Activated T-cell treated with anti-CD3 and anti-CD28 coated beads for 1 hour (primary cell): ENCODE results near the gene CFAP299.

Experiments
- DNase-seq: peaks from one replicate; pipeline ENCODE4 v3.0.0-alpha.2; 2020; ENCODE audit warnings: low read depth

CFAP299 gene

DNA sequence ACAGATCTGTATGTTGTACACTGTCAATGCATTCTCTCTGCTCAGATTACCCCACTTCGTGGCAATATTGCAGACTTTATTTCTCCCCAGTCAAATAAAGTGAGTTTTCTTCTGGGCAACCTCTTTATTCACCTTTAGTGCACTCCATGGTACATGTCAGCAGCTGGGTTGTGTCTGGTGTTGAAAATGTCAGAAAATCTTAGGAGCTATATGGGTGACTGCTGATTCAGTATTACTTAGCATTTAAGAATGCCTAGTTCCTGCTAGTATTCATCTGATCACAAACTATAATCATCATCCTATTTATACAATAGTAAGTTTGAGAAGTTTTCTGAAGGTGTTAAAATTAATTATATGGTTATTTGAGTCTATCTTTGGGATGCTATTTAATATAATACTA, 112.5 kb downstream of the CFAP299 start:
- DNase-seq: no peak

DNA sequence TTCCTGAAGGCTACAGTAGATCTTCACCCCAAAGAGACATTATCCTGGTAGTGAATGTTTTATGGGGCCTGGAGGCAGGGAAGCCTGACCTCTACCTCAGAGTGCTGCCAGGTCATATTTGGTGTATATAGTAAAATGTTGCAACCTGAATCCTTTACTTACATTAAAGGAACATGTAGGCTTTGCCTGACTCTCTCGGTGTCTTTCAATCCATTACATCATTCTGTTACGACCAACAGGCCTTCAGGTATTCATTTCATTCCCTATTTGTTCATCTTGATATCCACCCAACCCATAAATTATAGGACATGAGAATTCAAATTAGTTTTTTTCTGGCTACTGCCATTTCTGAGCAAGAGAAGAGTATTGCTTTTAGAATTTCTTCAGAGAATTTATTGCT, 116.5 kb downstream of the CFAP299 start:
- no peak for DNase-seq

GRCh38 chr4:80452768-80453167, 117.2 kb downstream of the CFAP299 start:
- DNase-seq: no peak

- no peak for DNase-seq
These were observed 118.5 kb downstream of the CFAP299 start for GRCh38 chr4:80454040-80454439.

DNA sequence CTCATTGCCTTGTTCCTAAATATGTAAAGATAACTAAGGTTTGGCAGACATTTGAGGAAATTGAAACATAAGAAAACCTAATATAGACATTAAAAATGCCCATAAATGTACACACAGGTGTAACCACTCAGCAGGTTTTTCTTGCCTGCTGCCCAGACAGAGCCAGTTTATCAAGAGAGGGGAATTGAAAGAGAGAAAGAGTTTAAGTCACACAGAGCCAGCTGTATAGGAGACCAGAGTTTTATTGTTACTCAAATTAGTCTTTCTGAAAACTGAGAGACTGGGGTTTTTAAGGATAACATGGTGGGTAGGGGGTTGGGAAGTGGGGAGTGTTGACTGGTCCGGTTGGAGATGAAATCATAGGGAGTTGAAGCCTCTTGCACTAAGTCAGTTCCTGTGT, 119.0 kb downstream of the CFAP299 start:
- DNase-seq: no peak

- no peak for DNase-seq
These were observed 124.5 kb downstream of the CFAP299 start for GRCh38 chr4:80459918-80460473.

DNA sequence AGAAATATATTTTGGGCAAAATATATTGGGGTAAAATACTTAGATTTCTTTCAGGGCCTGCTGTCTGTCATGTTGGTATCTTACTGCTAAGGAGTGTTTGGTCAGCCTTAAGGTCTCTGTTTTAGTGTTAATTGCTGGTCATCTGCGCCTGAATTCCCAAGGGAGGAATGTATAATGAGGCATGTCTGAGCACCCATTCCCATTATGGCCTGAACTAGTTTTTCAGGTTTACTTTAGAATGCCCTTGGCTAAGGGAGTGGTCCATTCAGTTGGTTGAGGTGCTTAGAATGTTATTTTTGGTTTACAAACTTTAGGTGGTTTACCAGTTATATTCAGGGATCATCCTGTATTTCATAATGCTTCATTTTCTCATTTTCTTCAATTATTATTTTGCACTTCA, 125.9 kb downstream of the CFAP299 start:
- no peak for DNase-seq

GRCh38 chr4:80462621-80463091, 127.1 kb downstream of the CFAP299 start:
- no peak for DNase-seq

DNA sequence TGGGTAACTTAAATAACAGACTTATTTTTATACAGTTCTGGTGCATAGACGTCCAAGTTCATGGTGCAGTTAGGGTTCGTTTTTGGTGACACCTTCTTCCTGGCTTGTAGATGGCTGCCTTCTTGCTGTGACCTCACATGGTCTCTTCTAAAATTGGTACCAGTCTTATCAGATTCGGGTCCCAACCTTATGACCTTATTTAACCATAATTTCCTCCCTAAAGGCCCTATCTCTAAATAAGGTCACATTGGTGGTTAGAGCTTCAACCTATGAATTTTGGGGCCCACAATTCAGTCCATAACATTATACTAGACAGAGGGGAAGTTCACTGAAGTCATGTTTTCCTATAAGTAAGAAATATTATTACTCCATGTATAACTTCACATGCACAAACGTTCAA, 128.0 kb downstream of the CFAP299 start:
- no peak for DNase-seq

DNA sequence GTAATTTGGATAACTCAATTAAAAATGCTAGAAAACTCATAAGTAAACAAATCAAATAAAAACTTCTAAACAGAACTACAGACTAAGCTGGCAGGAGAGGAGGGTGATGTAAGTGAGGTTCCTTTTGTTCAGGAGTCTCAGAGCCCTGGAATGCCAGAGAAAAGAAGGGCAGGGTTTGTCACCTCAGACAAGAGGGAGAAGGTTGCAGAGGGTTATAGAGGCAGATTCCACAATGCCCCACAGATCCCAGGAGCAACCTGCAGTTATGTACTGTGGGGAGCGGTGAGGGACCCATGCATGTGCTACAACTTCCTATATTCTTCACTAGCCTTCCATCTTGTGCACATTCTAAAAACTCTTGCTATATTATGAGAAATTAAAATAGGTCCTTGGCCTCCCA, 129.7 kb downstream of the CFAP299 start:
- no peak for DNase-seq

DNA sequence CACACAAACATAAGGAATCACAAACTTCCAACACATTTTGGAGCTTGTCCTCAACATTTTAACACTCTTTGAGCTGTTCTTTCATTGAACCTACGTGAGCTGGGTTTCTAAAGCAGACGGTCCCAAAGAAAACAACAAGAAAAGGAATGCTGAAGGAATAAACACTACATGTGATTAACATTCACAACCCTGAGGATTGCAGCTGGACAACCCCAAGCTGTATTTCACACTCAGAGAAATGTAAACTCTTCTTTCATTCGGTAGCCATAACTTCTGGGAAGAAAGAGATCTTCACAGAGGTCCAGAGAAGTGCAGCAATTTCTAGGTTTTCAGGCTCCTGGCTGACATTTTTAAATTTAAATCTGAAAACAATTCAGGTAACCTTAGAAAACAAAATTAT, 130.2 kb downstream of the CFAP299 start:
- no peak for DNase-seq

DNA sequence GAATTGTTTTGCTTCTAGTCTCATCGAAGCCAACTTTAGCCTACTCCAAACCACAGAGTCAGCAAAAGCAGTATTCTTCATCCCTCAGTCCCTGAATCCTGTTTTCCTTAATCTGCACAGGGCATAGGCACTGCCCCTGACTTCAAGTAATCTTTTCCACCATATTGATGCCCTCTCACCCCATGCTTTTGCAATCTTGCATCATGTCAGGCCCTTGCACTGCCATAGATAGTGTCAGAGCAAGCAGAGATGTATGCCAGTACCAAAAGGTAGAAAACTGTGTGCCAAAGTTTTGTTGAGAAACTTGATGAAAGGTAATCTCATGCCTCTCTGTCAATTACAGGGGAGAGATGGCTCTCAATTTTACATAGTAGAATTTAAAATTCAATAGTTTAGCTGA, 131.1 kb downstream of the CFAP299 start:
- no peak for DNase-seq

GRCh38 chr4:80471756-80472155, 136.2 kb downstream of the CFAP299 start:
- no peak for DNase-seq

DNA sequence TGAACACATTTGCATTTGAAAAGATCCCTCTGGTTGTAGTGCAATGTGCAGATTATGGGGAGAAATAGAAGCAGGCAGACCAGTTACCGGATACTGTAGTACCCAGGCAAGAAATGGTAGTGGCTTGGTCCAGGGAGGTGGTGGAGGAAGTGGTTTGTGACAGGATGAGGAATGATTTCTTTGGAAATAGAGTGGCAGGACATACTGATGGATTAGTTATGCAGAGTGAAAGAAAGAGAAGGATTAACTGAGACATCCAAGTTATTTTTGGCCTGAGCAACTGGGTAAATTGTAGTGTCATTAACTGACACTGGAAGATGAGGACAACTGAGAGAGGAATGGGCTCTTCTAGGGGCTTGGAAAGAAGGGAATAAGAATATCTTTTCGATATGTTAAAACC, 139.7 kb downstream of the CFAP299 start:
- DNase-seq: no peak

GRCh38 chr4:80475798-80476197, 140.3 kb downstream of the CFAP299 start:
- DNase-seq: no peak

GRCh38 chr4:80484712-80485111, 149.2 kb downstream of the CFAP299 start:
- no peak for DNase-seq

- no peak for DNase-seq
These were observed 151.1 kb downstream of the CFAP299 start for GRCh38 chr4:80486603-80487002.

- no peak for DNase-seq
These were observed 154.3 kb downstream of the CFAP299 start for GRCh38 chr4:80489798-80490197.

DNA sequence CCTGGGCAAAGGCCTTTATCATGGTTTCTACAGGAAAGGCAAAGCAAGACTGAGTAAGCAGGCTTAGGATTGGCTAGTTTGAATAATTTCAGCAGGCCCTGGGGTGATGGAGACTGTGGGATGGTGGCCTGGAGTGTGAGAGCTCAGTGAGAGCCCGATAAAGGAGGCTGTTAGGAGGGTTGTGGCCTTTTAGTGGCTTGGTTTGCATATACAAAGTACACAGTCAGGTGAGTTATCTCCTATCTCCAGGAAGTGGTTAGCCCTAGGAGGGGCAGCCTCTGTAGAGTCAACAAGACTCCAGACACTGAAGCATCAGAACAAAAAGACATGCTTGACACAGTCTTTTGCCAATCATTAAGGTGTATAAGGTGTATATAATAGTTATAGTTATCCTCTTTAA, 157.2 kb downstream of the CFAP299 start:
- DNase-seq: peak; percentile 25

- no peak for DNase-seq
These were observed 160.3 kb downstream of the CFAP299 start for GRCh38 chr4:80495865-80496264.

- DNase-seq: no peak
These were observed 163.2 kb downstream of the CFAP299 start for GRCh38 chr4:80498725-80499124.

GRCh38 chr4:80500613-80501012, 165.1 kb downstream of the CFAP299 start:
- no peak for DNase-seq

- no peak for DNase-seq
These were observed 171.5 kb downstream of the CFAP299 start for GRCh38 chr4:80507077-80507476.

- no peak for DNase-seq
These were observed 172.0 kb downstream of the CFAP299 start for GRCh38 chr4:80507507-80507906.

- DNase-seq: no peak
These were observed 180.0 kb downstream of the CFAP299 start for GRCh38 chr4:80515496-80515895.
